Activated T-helper 1 cell treated with Interleukin-2 at 50 U/mL for 16 hours (primary cell): ENCODE data around the gene DMD.

Experiments
- DNase-seq: peaks from one replicate; pipeline ENCODE4 v3.0.0-alpha.2; 2020; ENCODE audit warnings: low read depth

DMD gene

DNA sequence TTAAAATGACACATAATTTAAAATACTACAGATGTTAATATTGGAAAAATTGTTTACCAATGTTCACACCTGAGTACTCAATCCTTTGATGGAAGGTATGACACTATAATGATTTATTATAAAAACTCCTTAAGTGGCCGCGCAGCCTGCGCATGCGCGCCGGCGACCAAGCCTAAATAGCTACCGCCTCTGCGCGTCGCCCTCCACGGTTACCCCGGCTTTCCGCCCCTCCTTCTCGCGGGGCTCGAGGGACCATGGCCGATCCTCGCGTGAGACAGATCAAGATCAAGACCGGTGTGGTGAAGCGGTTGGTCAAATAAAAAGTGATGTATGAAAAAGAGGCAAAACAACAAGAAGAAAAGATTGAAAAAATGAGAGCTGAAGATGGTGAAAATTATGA lies 170.2 kb downstream of the DMD start:
- DNase-seq: no peak

DNA sequence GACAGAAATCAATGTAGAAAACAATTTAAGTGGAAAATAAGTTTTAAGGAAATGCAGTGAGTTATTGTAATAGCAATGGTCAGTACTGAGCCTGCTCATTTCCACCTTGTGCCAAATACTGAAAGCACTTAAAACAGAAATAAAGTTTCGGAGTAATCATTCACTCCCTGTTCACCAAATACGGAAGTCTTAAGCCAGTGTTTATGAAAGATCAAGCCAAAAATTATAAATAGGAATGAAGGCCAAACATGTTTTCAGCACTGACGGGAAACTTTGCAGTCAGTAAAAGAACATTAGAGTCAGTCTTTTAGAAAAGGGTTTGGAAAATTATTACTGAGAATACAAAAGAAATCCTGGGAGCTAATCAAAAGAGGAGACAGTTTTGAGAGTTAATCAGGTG lies 178.6 kb downstream of the DMD start:
- no peak for DNase-seq

- no peak for DNase-seq
These were observed 196.4 kb downstream of the DMD start for GRCh38 chrX:33014949-33015348.

- DNase-seq: no peak
These were observed 197.3 kb downstream of the DMD start for GRCh38 chrX:33014086-33014485.

- DNase-seq: no peak
These were observed 210.2 kb downstream of the DMD start for GRCh38 chrX:33001107-33001506.

GRCh38 chrX:32998776-32999175 lies 212.6 kb downstream of the DMD start:
- DNase-seq: no peak

DNA sequence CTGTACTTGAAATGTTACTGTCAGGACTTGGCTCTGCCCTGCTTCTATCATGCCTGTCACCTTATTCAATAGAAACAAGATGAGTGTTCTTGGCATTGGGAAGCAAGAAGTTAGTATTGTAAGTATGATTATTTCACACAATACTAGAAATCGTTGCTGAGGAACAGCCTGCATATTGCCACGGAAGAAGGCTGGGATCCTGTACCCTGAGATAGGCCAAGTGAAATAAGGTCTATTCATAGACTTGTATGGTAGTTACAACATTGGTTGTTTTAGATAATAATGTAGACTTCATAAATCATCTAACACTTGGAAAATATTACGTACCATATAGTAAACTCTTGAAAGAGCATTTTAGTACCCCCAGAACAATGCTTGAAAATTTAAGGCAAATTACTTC lies 215.9 kb downstream of the DMD start:
- DNase-seq: no peak

DNA sequence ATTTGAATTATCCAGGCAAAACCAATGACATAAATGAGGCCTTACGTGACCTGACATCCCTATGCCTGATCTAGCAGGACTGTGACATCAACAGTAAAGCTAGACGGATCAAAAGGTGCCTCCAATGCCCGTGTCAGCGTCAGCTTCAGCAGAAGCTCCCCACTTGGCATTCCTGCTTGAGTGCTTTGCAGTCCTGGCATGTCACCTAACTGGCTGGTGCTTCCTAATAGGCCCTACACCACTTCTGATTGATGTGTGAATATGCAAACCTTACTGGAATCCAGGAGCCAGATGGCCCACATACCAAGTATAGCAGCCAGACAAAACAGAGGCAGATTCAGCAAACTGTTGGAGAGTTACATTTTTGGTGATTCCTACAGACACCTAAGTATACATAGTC lies 224.2 kb downstream of the DMD start:
- no peak for DNase-seq

- DNase-seq: no peak
These were observed 225.8 kb downstream of the DMD start for GRCh38 chrX:32985544-32985943.

GRCh38 chrX:32966821-32967355 lies 244.5 kb downstream of the DMD start:
- DNase-seq: no peak

DNA sequence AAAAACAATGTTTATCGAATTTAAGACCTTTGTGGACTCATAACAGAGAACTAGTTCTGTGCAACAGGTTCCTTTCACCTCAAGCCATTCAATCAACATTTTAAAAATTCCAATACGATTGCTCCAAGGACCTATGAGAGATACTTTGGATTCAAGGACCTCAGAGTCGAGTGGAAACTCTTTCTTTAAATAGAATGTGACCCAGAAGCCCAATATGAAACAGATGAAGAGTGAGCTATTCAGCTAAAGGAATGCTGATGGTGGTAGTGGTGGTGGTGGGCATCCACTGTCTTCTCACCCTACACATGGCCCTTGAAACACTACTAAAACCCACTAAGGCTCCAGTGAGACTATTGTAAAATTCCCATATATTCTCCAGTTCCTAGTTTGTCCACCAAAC lies 257.2 kb downstream of the DMD start:
- no peak for DNase-seq

DNA sequence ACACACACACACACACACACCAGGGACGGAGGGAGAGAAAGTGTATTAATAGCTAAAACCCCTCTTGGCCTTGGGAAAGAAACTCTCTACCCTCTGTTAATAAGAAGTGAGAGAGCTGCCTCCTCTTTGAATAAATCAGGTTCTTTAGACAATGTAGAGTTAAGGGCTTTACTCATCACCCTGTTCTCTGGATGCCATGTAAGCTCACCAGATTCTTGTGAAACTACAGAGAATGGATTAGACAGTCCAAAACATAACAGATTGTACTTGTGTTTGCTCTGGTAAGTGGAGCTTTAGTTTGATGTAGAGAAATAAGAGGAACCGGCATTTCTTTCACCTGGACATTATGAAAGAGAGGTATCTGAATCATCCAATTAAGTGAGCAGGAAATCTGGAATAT lies 263.2 kb downstream of the DMD start:
- no peak for DNase-seq

DNA sequence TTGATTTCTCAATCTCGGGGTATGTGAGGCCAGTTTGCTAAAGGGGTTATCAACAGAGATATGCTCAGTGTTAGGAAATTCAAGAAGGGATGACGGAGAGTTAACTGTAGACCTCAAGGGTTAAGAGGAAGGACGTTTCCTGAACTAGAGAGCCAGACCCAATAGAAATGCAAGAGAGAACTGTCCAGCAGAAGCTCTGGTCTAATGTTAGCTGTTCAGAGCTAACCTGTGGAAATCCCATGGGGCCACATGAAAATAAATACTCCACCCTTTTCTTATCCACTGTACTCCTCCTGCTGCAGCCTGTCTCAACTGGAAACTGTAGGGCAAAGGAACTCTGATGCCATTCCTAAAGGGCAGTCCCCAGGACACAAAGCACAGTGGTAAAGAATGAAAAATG lies 274.3 kb downstream of the DMD start:
- no peak for DNase-seq

DNA sequence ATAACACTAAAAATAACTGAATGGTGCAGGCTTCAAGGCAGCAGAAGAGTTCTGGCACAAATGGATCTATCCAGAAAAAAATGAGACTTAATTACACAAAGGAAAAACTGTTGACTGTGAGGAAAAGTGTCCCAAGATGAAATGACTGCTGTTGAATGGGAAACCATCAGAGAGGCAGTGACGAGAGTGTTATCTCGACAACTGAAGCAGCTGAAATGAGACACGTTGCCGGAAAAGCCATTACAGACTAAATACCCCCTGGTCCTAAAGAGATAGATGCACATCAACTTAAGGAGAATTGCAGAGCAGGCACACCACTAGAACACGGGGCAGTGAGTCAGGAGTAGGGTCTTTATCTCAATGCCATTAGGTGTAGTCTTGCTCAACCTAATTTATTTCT lies 277.8 kb downstream of the DMD start:
- DNase-seq: no peak

GRCh38 chrX:32929040-32929439 lies 282.3 kb downstream of the DMD start:
- DNase-seq: no peak

- no peak for DNase-seq
These were observed 315.3 kb downstream of the DMD start for GRCh38 chrX:32896088-32896487.

GRCh38 chrX:32894679-32895078 lies 316.7 kb downstream of the DMD start:
- DNase-seq: no peak

- no peak for DNase-seq
These were observed 317.6 kb downstream of the DMD start for GRCh38 chrX:32893751-32894150.

DNA sequence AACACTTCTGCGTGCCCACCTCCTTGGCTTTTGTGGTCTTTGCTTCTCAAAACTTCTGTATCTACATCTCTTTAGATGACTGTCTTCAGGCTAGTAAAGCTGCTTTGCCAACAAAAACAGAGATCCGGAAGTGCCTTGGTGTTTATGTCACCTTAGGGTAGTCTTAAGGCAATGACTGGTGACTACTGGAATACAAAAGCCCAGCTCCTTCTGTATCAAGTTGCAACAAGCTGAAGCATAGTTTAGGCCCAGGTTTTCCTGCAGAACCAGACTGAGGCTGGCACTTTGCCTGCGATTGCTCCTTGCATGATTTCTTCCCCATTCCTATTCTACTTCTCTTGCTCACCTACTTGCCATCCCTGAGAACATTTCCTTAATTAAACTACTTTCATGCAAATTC lies 333.8 kb downstream of the DMD start:
- no peak for DNase-seq

DNA sequence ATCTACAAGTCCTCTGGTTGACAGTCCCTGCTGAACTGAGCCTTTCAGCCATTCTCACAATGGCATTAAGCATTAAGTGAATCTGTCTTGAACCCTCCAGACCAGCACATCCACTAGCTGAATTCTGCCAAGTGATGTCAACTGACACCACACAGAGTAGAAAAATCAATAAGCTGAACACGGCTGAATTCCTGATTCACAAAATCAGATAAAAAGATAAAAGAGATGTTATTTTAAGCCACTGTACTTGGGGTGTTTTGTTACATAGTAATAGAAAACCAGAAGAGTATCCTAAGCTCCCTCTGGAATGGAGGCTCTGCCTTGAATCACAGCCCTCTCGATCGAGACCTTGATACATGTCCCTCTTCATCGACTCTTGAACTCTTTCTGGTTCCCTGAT lies 336.5 kb downstream of the DMD start:
- no peak for DNase-seq

GRCh38 chrX:32873786-32874185 lies 337.6 kb downstream of the DMD start:
- no peak for DNase-seq

DNA sequence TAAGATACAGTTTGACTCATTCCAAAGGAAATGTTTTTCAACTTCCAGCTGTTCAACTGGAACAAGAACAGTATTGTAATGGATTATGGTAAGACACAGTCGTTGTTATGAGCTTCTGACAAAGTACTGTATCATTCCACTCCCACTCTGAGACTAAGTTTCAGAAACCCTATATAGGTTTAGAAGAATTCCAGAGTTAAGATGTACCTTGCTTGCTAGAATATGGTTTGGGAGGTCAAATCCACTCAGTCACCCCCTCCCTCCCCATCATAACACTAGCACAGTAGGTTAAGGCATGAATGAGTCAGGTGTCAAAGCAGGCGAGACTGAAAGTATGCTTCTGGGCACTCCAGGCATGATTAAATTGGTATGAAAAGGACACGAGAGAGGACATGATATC lies 339.7 kb downstream of the DMD start:
- no peak for DNase-seq

GRCh38 chrX:32868524-32868895 lies 342.8 kb downstream of the DMD start:
- no peak for DNase-seq

GRCh38 chrX:32867781-32868523 lies 343.4 kb downstream of the DMD start:
- DNase-seq: no peak
